HEK293 (cell line): ENCODE measurements around the gene ISG20L2.

ENCODE experiments used
- CTCF ChIA-PET: fragments of 350-600 bp; formaldehyde crosslinking; extraction: SDS; loops from one replicate; lab custom pipeline; 2021; ENCODE audit warnings: antibody characterized with exemption; lab: Yijun Ruan, JAX
- POLR2A ChIA-PET: fragments of 300-600 bp; formaldehyde crosslinking; extraction: SDS; loops from one replicate; lab custom pipeline; 2020; ENCODE audit warnings: antibody characterized with exemption, inconsistent platforms; lab: Yijun Ruan, JAX
- H3K27ac ChIP-seq: fragments of 200-500 bp; sonication (Bioruptor generic); 2 replicates; pipeline ENCODE4 v1.5.1; 2014; ENCODE audit warnings: low read depth, low read length, control low read depth, inconsistent platforms; ENCODE audit errors: extremely low read depth
- H3K36me3 ChIP-seq, 2 experiments: fragments of 200-500 bp in 1 of 2; sonication (Bioruptor generic) in 1 of 2; 1 replicate in 1 of 2; 2 replicates in 1 of 2; pipeline ENCODE4 v1.5.1; 2014 to 2017; ENCODE audit warnings: inconsistent platforms in 2 of 2, low read length in 2 of 2; ENCODE audit not compliant: control insufficient read depth in 2 of 2, insufficient read depth in 1 of 2
- H3K4me1 ChIP-seq: fragments of 200-500 bp; sonication (Bioruptor generic); 2 replicates; pipeline ENCODE4 v1.5.1; 2014; ENCODE audit warnings: mild to moderate bottlenecking, low read length, inconsistent platforms; ENCODE audit not compliant: control insufficient read depth, insufficient read depth
- H3K4me3 ChIP-seq: 2 replicates; pipeline ENCODE4 v1.5.1; 2011; ENCODE audit warnings: low read depth, mild to moderate bottlenecking, control low read depth, low read length, moderate library complexity
- H3K9me3 ChIP-seq: fragments of 200-500 bp; sonication (Bioruptor generic); 2 replicates; pipeline ENCODE4 v1.5.1; 2014; ENCODE audit warnings: low read depth, low read length, inconsistent platforms; ENCODE audit not compliant: control insufficient read depth, insufficient read depth
- HOXC10 ChIP-seq: sonication (generic); formaldehyde crosslinking; IDR thresholded peaks from 2 replicates; pipeline ENCODE4 v1.8.1; 2023; ENCODE audit warnings: mild to moderate bottlenecking, missing genetic modification reagents
- KLF7 ChIP-seq: fragments of 450-650 bp; formaldehyde crosslinking; IDR thresholded peaks from 2 replicates; pipeline ENCODE4 v1.5.1; 2016; ENCODE audit warnings: missing biosample characterization, missing genetic modification characterization, borderline replicate concordance
- KLF8 ChIP-seq: fragments of 450-650 bp; formaldehyde crosslinking; IDR thresholded peaks from 2 replicates; pipeline ENCODE4 v1.5.1; 2016; ENCODE audit warnings: missing biosample characterization, missing genetic modification characterization
- PRDM1 ChIP-seq: fragments of 450-650 bp; formaldehyde crosslinking; IDR thresholded peaks from 2 replicates; pipeline ENCODE4; 2016; ENCODE audit warnings: missing biosample characterization, missing genetic modification characterization
- REPIN1 ChIP-seq: fragments of 450-650 bp; formaldehyde crosslinking; IDR thresholded peaks from 2 replicates; pipeline ENCODE4 v1.5.1; 2017; ENCODE audit warnings: missing biosample characterization, missing genetic modification characterization, low read depth
- SCRT2 ChIP-seq: fragments of 450-650 bp; formaldehyde crosslinking; IDR thresholded peaks from 2 replicates; pipeline ENCODE4 v1.5.1; 2016; ENCODE audit warnings: missing biosample characterization, missing genetic modification characterization
- SP2 ChIP-seq: fragments of 450-650 bp; formaldehyde crosslinking; IDR thresholded peaks from 2 replicates; pipeline ENCODE4 v1.5.1; 2016; ENCODE audit warnings: missing biosample characterization, missing genetic modification characterization
- SP7 ChIP-seq: fragments of 450-650 bp; formaldehyde crosslinking; IDR thresholded peaks from 2 replicates; pipeline ENCODE4 v1.5.1; 2016; ENCODE audit warnings: missing biosample characterization, missing genetic modification characterization
- YY2 ChIP-seq: fragments of 450-650 bp; formaldehyde crosslinking; IDR thresholded peaks from 2 replicates; pipeline ENCODE4 v1.5.1; 2016; ENCODE audit warnings: missing biosample characterization, missing genetic modification characterization
- ZBTB17 ChIP-seq: fragments of 450-650 bp; formaldehyde crosslinking; IDR thresholded peaks from 2 replicates; pipeline ENCODE4 v1.5.1; 2016; ENCODE audit warnings: missing biosample characterization, missing genetic modification characterization
- ZBTB20 ChIP-seq: fragments of 450-650 bp; formaldehyde crosslinking; IDR thresholded peaks from 2 replicates; pipeline ENCODE4 v1.5.1; 2016; ENCODE audit warnings: missing biosample characterization, missing genetic modification characterization
- ZNF2 ChIP-seq: fragments of 450-650 bp; formaldehyde crosslinking; IDR thresholded peaks from 2 replicates; pipeline ENCODE4 v1.5.1; 2016; ENCODE audit warnings: missing biosample characterization, missing genetic modification characterization
- ZNF202 ChIP-seq: fragments of 450-650 bp; formaldehyde crosslinking; IDR thresholded peaks from 2 replicates; pipeline ENCODE4 v1.5.1; 2016; ENCODE audit warnings: missing biosample characterization, missing genetic modification characterization, borderline replicate concordance
- ZNF214 ChIP-seq: fragments of 450-650 bp; formaldehyde crosslinking; IDR thresholded peaks from 2 replicates; pipeline ENCODE4 v1.5.1; 2017; ENCODE audit warnings: missing biosample characterization, mild to moderate bottlenecking, missing genetic modification characterization, borderline replicate concordance
- ZNF24 ChIP-seq: fragments of 450-650 bp; formaldehyde crosslinking; IDR thresholded peaks from 2 replicates; pipeline ENCODE4 v1.5.1; 2016; ENCODE audit warnings: missing biosample characterization, missing genetic modification characterization
- ZNF274 ChIP-seq, 2 experiments: fragments of 200-500 bp in 1 of 2; fragments of 450-650 bp in 1 of 2; sonication (Bioruptor generic) in 1 of 2; formaldehyde crosslinking in 1 of 2; IDR thresholded peaks; 2 replicates each; pipeline versions ENCODE4 v1.5.1 to v1.6.1; 2014 to 2016; ENCODE audit warnings: borderline replicate concordance in 1 of 2, inconsistent platforms in 1 of 2, low read length in 1 of 2, missing biosample characterization in 1 of 2, missing genetic modification characterization in 1 of 2
- ZNF335 ChIP-seq: fragments of 450-650 bp; formaldehyde crosslinking; conservative IDR thresholded peaks from 2 replicates; pipeline ENCODE4 v1.5.1; 2016; ENCODE audit warnings: missing biosample characterization, missing genetic modification characterization
- ZNF341 ChIP-seq: fragments of 450-650 bp; formaldehyde crosslinking; IDR thresholded peaks from 2 replicates; pipeline ENCODE4; 2016; ENCODE audit warnings: low read depth, missing biosample characterization, missing genetic modification characterization
- ZNF621 ChIP-seq: fragments of 450-650 bp; formaldehyde crosslinking; IDR thresholded peaks from 2 replicates; pipeline ENCODE4 v1.5.1; 2017; ENCODE audit warnings: missing biosample characterization, missing genetic modification characterization
- ZNF747 ChIP-seq: fragments of 450-650 bp; formaldehyde crosslinking; IDR thresholded peaks from 2 replicates; pipeline ENCODE4 v1.5.1; 2016; ENCODE audit warnings: missing biosample characterization, missing genetic modification characterization
- ZNF830 ChIP-seq: fragments of 450-650 bp; IDR thresholded peaks from 2 replicates; pipeline ENCODE4 v1.5.0; 2018; ENCODE audit warnings: missing biosample characterization, missing genetic modification characterization, low read depth, mild to moderate bottlenecking, moderate library complexity
- ZNF843 ChIP-seq: fragments of 450-650 bp; formaldehyde crosslinking; IDR thresholded peaks from 2 replicates; pipeline ENCODE4 v1.5.1; 2016; ENCODE audit warnings: missing biosample characterization, missing genetic modification characterization
- ZSCAN30 ChIP-seq: fragments of 450-650 bp; IDR thresholded peaks from 2 replicates; pipeline ENCODE4 v1.5.1; 2018; ENCODE audit warnings: missing biosample characterization, mild to moderate bottlenecking, missing genetic modification characterization, moderate library complexity
- ZXDB ChIP-seq: fragments of 450-650 bp; formaldehyde crosslinking; IDR thresholded peaks from 2 replicates; pipeline ENCODE4 v1.5.1; 2016; ENCODE audit warnings: missing biosample characterization, missing genetic modification characterization
- TF ChIP-seq, protein P1 (sequence below): fragments of 450-650 bp; formaldehyde crosslinking; IDR thresholded peaks from 2 replicates; pipeline ENCODE4 v1.5.1; 2016; ENCODE audit warnings: missing biosample characterization, missing genetic modification characterization
- TF ChIP-seq, protein P2 (sequence below): fragments of 450-650 bp; formaldehyde crosslinking; IDR thresholded peaks from 2 replicates; pipeline ENCODE4 v1.5.1; 2016; ENCODE audit warnings: missing biosample characterization, missing genetic modification characterization, borderline replicate concordance
- TF ChIP-seq, protein P3 (sequence below): fragments of 450-650 bp; formaldehyde crosslinking; IDR thresholded peaks from 2 replicates; pipeline ENCODE4 v1.5.1; 2016; ENCODE audit warnings: missing biosample characterization, missing genetic modification characterization, low read depth
- TF ChIP-seq, protein P4 (sequence below): fragments of 450-650 bp; formaldehyde crosslinking; IDR thresholded peaks from 2 replicates; pipeline ENCODE4 v1.5.1; 2017; ENCODE audit warnings: missing biosample characterization, mild to moderate bottlenecking, missing genetic modification characterization, moderate library complexity

ISG20L2 gene

DNA sequence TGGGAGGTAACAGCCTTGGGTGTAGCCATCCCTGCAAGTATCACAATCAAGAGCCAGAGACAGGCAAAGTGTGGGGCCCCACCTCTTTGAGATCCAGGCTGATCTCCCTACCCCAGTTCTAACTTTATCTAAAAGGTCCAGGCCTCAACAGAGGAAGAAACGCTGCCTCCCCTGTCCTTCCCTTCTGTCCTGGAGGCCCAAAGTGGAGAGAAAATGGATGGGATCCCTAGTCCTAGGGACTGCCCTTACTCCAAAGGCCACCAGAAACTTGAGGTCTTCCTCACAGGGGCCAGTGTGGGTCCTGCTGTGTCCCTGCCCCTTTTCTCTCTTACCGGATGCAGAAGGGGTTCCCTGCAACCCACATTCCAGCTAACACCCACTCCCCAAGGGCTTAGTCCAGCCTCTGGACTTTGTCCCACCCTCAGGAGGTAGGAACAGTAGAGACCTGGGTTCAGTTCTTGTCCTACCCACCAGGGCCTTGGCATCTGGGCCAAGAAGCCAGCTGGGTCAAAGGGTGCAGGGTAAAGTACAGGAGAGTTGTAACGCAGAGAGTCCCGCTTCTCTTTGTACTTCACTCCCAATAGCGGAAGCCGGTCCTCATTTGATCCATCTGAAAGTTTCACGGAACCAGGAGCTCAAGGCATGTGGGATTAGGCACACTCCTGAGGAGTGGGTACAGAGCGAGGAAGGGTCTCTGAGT, 21.0 kb upstream of the ISG20L2 start:
- ChIA-PET CTCF (interaction anchor here (0.6 to 0.8 kb wide), 2 partner anchors 18 to 140 kb away, joined by 3 read pairs; no protein-coding TSS in a partner anchor), POLR2A (interaction anchor here (0.6 to 1.1 kb wide), 2 partner anchors 9 to 15 kb away, joined by 3 to 6 read pairs; partner anchors contain the start of gene MRPL24)
- H3K4me3 ChIP-seq: peak overlapping the region; percentile 87
- peak overlapping the region; percentile 95 for H3K27ac ChIP-seq
- no peaks in the 10 kb centered on the region for H3K9me3 ChIP-seq
- peaks cover 11% of the 10 kb centered on the region; the same call in 1 of the 2 replicates for H3K4me1 ChIP-seq
- H3K36me3 ChIP-seq: peaks cover 0 to 23% of the 10 kb centered on the region in 2 experiments; a peak in 1 of 3 replicates
- no peak for TF ChIP-seq ZNF24 (tag by site-specific recombination)
- 0 out of 2 replicates have a peak, but pooled peaks have one; percentile 40 for TF ChIP-seq ZBTB20 (tag by site-specific recombination)
- 0 out of 2 replicates have a peak, but pooled peaks have one; percentile 28 for TF ChIP-seq ZNF341 (tag by site-specific recombination)
- no peak for TF ChIP-seq KLF8 (tag by site-specific recombination)
- TF ChIP-seq ZNF202: no peak
- no peak for TF ChIP-seq SCRT2 (tag by site-specific recombination)
- TF ChIP-seq, protein P1, sequence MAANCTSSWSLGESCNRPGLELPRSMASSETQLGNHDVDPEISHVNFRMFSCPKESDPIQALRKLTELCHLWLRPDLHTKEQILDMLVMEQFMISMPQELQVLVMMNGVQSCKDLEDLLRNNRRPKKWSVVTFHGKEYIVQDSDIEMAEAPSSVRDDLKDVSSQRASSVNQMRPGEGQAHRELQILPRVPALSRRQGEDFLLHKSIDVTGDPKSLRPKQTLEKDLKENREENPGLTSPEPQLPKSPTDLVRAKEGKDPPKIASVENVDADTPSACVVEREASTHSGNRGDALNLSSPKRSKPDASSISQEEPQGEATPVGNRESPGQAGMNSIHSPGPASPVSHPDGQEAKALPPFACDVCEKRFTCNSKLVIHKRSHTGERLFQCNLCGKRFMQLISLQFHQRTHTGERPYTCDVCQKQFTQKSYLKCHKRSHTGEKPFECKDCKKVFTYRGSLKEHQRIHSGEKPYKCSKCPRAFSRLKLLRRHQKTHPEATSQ: no peak
- no peak for TF ChIP-seq ZBTB17
- TF ChIP-seq ZNF621 (tag by site-specific recombination): no peak
- TF ChIP-seq, protein P2, sequence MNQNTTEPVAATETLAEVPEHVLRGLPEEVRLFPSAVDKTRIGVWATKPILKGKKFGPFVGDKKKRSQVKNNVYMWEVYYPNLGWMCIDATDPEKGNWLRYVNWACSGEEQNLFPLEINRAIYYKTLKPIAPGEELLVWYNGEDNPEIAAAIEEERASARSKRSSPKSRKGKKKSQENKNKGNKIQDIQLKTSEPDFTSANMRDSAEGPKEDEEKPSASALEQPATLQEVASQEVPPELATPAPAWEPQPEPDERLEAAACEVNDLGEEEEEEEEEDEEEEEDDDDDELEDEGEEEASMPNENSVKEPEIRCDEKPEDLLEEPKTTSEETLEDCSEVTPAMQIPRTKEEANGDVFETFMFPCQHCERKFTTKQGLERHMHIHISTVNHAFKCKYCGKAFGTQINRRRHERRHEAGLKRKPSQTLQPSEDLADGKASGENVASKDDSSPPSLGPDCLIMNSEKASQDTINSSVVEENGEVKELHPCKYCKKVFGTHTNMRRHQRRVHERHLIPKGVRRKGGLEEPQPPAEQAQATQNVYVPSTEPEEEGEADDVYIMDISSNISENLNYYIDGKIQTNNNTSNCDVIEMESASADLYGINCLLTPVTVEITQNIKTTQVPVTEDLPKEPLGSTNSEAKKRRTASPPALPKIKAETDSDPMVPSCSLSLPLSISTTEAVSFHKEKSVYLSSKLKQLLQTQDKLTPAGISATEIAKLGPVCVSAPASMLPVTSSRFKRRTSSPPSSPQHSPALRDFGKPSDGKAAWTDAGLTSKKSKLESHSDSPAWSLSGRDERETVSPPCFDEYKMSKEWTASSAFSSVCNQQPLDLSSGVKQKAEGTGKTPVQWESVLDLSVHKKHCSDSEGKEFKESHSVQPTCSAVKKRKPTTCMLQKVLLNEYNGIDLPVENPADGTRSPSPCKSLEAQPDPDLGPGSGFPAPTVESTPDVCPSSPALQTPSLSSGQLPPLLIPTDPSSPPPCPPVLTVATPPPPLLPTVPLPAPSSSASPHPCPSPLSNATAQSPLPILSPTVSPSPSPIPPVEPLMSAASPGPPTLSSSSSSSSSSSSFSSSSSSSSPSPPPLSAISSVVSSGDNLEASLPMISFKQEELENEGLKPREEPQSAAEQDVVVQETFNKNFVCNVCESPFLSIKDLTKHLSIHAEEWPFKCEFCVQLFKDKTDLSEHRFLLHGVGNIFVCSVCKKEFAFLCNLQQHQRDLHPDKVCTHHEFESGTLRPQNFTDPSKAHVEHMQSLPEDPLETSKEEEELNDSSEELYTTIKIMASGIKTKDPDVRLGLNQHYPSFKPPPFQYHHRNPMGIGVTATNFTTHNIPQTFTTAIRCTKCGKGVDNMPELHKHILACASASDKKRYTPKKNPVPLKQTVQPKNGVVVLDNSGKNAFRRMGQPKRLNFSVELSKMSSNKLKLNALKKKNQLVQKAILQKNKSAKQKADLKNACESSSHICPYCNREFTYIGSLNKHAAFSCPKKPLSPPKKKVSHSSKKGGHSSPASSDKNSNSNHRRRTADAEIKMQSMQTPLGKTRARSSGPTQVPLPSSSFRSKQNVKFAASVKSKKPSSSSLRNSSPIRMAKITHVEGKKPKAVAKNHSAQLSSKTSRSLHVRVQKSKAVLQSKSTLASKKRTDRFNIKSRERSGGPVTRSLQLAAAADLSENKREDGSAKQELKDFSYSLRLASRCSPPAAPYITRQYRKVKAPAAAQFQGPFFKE (tag by site-specific recombination): no peak
- no peak for TF ChIP-seq ZNF830
- no peak for TF ChIP-seq ZNF274 (IDR thresholded peaks at IDR 0.05; ENCODE audit: low read length)
- TF ChIP-seq ZNF274 (tag by site-specific recombination; IDR thresholded peaks at IDR 0.05; ENCODE audit: borderline replicate concordance): no peak
- no peak for TF ChIP-seq PRDM1 (tag by site-specific recombination)
- no peak for TF ChIP-seq YY2 (tag by site-specific recombination)
- TF ChIP-seq ZNF2 (tag by site-specific recombination): no peak
- TF ChIP-seq, protein P3, sequence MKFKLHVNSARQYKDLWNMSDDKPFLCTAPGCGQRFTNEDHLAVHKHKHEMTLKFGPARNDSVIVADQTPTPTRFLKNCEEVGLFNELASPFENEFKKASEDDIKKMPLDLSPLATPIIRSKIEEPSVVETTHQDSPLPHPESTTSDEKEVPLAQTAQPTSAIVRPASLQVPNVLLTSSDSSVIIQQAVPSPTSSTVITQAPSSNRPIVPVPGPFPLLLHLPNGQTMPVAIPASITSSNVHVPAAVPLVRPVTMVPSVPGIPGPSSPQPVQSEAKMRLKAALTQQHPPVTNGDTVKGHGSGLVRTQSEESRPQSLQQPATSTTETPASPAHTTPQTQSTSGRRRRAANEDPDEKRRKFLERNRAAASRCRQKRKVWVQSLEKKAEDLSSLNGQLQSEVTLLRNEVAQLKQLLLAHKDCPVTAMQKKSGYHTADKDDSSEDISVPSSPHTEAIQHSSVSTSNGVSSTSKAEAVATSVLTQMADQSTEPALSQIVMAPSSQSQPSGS (tag by site-specific recombination): no peak
- no peak for TF ChIP-seq ZNF214 (tag by site-specific recombination)
- no peak for TF ChIP-seq ZSCAN30 (tag by site-specific recombination)
- 0 out of 2 replicates have a peak, but pooled peaks have one; percentile 25 for TF ChIP-seq ZNF335 (tag by site-specific recombination)
- TF ChIP-seq ZXDB (tag by site-specific recombination): no peak
- no peak for TF ChIP-seq ZNF843 (tag by site-specific recombination)
- no peak for TF ChIP-seq HOXC10 (CRISPR knock-in tag)
- TF ChIP-seq REPIN1: no peak
- no peak for TF ChIP-seq SP7 (tag by site-specific recombination)
- TF ChIP-seq ZNF747 (tag by site-specific recombination): no peak
- TF ChIP-seq KLF7 (tag by site-specific recombination): no peak
- TF ChIP-seq, protein P4, sequence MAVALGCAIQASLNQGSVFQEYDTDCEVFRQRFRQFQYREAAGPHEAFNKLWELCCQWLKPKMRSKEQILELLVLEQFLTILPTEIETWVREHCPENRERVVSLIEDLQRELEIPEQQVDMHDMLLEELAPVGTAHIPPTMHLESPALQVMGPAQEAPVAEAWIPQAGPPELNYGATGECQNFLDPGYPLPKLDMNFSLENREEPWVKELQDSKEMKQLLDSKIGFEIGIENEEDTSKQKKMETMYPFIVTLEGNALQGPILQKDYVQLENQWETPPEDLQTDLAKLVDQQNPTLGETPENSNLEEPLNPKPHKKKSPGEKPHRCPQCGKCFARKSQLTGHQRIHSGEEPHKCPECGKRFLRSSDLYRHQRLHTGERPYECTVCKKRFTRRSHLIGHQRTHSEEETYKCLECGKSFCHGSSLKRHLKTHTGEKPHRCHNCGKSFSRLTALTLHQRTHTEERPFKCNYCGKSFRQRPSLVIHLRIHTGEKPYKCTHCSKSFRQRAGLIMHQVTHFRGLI: no peak
- TF ChIP-seq SP2 (tag by site-specific recombination): peak; percentile 83
